CD4-positive, CD25-positive, alpha-beta regulatory T cell (primary cell): ENCODE results near the gene FGF3. TPM values are rescaled to one million over a fixed set of nuclear protein-coding genes. Genes with fewer than 3 reads are reported as not detected.

Experiments used
- ATAC-seq, 2 donors: fragments of 150-1000 bp; cut with Tn5 transposase; one replicate each; pipeline ENCODE4 v1.10.0; 2021; ENCODE audit warnings: low read depth in 2 of 2, moderate number of reproducible peaks in 2 of 2, moderate library complexity in 1 of 2
- DNase-seq, 3 donors: peaks; one replicate each; pipeline versions ENCODE4 v3.0.0 to v3.0.0-alpha.2; 2012 to 2022; ENCODE audit warnings: mixed read lengths in 1 of 3
- H3K27ac ChIP-seq: one replicate; pipeline ENCODE4 v1.7.0; 2013; ENCODE audit warnings: mild to moderate bottlenecking, low read length; ENCODE audit not compliant: insufficient read depth, poor library complexity, severe bottlenecking
- H3K27me3 ChIP-seq: one replicate; pipeline ENCODE4 v1.7.0; 2013; ENCODE audit warnings: low read length; ENCODE audit not compliant: control insufficient read depth, insufficient read depth
- H3K36me3 ChIP-seq: one replicate; pipeline ENCODE4 v1.7.0; 2013; ENCODE audit warnings: mild to moderate bottlenecking, low read length, moderate library complexity; ENCODE audit not compliant: control insufficient read depth, insufficient read depth
- H3K4me1 ChIP-seq: 2 replicates; pipeline ENCODE4 v1.7.0; 2013; ENCODE audit warnings: mild to moderate bottlenecking, low read length; ENCODE audit not compliant: insufficient read depth, control insufficient read depth, poor library complexity, severe bottlenecking
- H3K4me3 ChIP-seq: one replicate; pipeline ENCODE4 v1.7.0; 2013; ENCODE audit warnings: low read depth, mild to moderate bottlenecking, low read length, moderate library complexity
- H3K9me3 ChIP-seq, 2 experiments: 1 replicate in 1 of 2; 2 replicates in 1 of 2; pipeline ENCODE4 v1.7.0; 2013; ENCODE audit warnings: low read length in 2 of 2, mild to moderate bottlenecking in 1 of 2, moderate library complexity in 1 of 2; ENCODE audit not compliant: control insufficient read depth in 2 of 2
- H3K27ac Mint-ChIP-seq, 3 donors: one replicate each; pipeline ENCODE4 v1.8.0; 2020 to 2022; ENCODE audit warnings: mild to moderate bottlenecking in 3 of 3, mixed read lengths in 3 of 3, moderate library complexity in 2 of 3
- H3K27me3 Mint-ChIP-seq: one replicate; pipeline ENCODE4 v1.8.0; 2022; ENCODE audit warnings: mild to moderate bottlenecking, mixed read lengths
- H3K36me3 Mint-ChIP-seq: one replicate; pipeline ENCODE4 v1.8.0; 2020; ENCODE audit warnings: mixed read lengths
- H3K4me1 Mint-ChIP-seq, 4 donors: one replicate each; pipeline ENCODE4 v1.8.0; 2020 to 2022; ENCODE audit warnings: mixed read lengths in 4 of 4, mild to moderate bottlenecking in 1 of 4
- H3K4me3 Mint-ChIP-seq, 4 donors: one replicate each; pipeline ENCODE4 v1.8.0; 2020 to 2022; ENCODE audit warnings: mild to moderate bottlenecking in 4 of 4, mixed read lengths in 4 of 4, moderate library complexity in 3 of 4
- H3K9me3 Mint-ChIP-seq, 7 donors: one replicate each; pipeline ENCODE4 v1.8.0; 2020 to 2022; ENCODE audit warnings: mixed read lengths in 7 of 7, mild to moderate bottlenecking in 3 of 7, moderate library complexity in 2 of 7
- polyA plus RNA-seq, 4 donors: library from polyadenylated mRNA; unstranded; fragments of 300-500 nt; fragmentation: Illumina TruSeq; gene quantifications; one replicate each; pipeline ENCODE4 v1.2.3, GENCODE V29; 2021
- total RNA-seq: library from RNA; stranded (reverse); gene quantifications from one replicate; pipeline ENCODE4 v1.2.3, GENCODE V29; 2022

Gene FGF3
- total and polyA plus RNA-seq, 5 donors from 2014 or later = not detected

DNA sequence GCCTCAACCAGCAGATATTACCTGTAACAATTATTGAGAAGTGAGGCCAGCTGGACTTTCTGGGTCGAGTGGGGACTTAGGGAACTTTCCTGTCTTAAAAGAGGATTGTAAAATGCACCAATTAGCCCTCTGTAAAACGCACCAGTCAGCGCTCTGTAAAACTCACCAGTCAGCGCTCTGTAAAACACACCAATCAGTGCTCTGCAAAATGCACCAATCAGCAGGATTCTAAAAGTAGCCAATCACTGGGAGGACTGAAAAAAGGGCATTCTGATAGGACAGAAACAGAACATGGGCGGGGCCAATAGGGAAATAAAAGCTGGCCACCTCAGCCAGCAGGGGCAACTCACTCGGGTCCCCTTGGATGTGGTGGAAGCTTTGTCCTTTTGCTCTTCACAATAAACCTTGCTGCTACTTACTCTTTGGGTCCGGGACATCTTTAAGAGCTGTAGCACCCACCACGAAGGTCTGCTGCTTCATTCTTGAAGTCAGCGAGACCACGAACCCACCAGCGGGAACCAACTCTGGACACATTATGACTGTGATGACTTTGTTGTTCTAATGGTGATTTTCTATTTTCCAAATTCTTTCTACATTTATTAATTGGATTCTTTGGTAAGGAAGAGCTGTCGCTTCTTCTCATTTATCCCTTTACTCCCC is 40.2 kb upstream of the FGF3 start:
- Histone ChIP-seq H3K4me1 (no peaks in the 10 kb centered on the region), H3K9me3 (no peaks in the 10 kb centered on the region), H3K27ac (no peak overlapping the region), H3K36me3 (no peaks in the 10 kb centered on the region), H3K27me3 (peaks cover 4% of the 10 kb centered on the region), H3K4me3 (no peak overlapping the region)
- peaks cover 31% of the 10 kb centered on the region for H3K27me3 Mint-ChIP-seq
- H3K4me3 Mint-ChIP-seq = no peak overlapping the region
- no peak for ATAC-seq
- no peaks in the 10 kb centered on the region for H3K36me3 Mint-ChIP-seq
- no peak overlapping the region for H3K27ac Mint-ChIP-seq
- H3K9me3 Mint-ChIP-seq = peaks cover 0 to 2% (median 0%) of the 10 kb centered on the region in 7 donors
- DNase-seq = no peak
- no peaks in the 10 kb centered on the region for H3K4me1 Mint-ChIP-seq

DNA sequence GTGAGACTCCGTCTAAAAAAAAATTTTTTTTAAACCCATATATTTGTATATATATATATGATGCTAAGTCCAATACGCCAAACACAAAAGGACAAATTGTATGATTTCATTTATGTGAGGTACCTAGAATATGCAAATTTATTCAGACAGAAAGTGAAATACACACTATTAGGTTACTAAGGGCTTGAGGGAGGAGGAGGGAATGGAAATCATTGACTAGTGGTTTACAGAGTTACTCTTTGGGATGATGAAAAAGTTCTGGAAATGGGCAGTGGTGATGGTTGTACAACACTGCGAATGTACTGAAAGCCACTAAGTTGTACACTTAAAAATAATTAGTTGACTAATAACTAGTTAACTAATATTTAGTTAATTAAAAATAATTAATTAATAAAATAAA is 36.2 kb upstream of the FGF3 start:
- H3K4me1 Mint-ChIP-seq = no peaks in the 10 kb centered on the region
- DNase-seq = no peak
- H3K27me3 Mint-ChIP-seq = peaks cover 24% of the 10 kb centered on the region
- no peak overlapping the region for H3K27ac Mint-ChIP-seq
- peaks cover 7% of the 10 kb centered on the region for H3K27me3 ChIP-seq
- no peak overlapping the region for H3K4me3 Mint-ChIP-seq
- peaks cover 0 to 5% (median 2%) of the 10 kb centered on the region in 7 donors for H3K9me3 Mint-ChIP-seq
- no peaks in the 10 kb centered on the region for H3K36me3 ChIP-seq
- no peak overlapping the region for H3K27ac ChIP-seq
- no peak for ATAC-seq
- no peaks in the 10 kb centered on the region for H3K4me1 ChIP-seq
- peaks cover 5 to 9% of the 10 kb centered on the region in 2 experiments for H3K9me3 ChIP-seq
- H3K36me3 Mint-ChIP-seq = no peaks in the 10 kb centered on the region
- H3K4me3 ChIP-seq = no peak overlapping the region

DNA sequence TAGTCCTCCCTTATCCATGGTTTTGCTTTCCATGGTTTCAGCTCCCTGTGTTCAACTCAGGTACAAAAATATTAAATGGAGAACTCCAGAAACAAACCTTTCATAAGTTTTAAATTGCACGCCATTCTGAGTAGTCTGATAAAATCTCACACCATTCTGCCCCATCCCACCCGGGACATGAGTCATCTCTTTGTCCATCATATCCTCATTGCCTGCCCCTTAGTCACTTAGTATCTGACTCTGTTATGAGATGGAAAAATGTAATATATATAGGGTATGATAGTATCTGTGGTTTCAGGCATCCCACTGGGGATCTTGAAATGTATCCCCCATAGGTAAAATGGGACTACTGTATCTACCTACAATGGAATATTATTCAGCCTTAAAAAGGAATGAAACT is 35.5 kb upstream of the FGF3 start:
- Histone ChIP-seq H3K27me3 (peaks cover 7% of the 10 kb centered on the region), H3K27ac (no peak overlapping the region), H3K4me1 (no peaks in the 10 kb centered on the region), H3K9me3 (peaks cover 5 to 9% of the 10 kb centered on the region in 2 experiments), H3K4me3 (no peak overlapping the region), H3K36me3 (no peaks in the 10 kb centered on the region)
- Mint-ChIP-seq H3K9me3 (peaks cover 0 to 5% (median 2%) of the 10 kb centered on the region in 7 donors), H3K4me3 (no peak overlapping the region), H3K27me3 (peaks cover 31% of the 10 kb centered on the region), H3K4me1 (no peaks in the 10 kb centered on the region), H3K27ac (no peak overlapping the region), H3K36me3 (no peaks in the 10 kb centered on the region)
- ATAC-seq (no peak), DNase-seq (no peak)

DNA sequence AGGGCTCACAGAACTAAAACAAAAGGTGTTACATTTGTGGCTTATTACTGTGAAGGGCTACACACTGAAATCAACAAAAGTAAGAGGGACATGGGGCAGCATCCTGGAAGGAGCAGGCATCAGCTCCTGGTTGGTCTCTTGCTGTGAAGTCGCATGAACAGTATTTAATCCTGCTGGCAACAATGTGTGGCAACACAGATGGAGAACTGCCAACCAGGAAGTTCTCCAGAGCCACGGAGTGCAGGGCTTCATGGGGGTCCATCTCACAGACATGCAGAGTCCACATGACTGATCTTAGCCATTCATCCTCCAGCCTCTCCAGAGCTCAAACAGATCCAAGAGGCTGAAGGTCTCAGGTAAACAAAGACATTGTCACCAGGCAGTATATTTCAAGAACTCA is 32.8 kb upstream of the FGF3 start:
- DNase-seq (no peak), ATAC-seq (no peak)
- Mint-ChIP-seq H3K36me3 (no peaks in the 10 kb centered on the region), H3K4me3 (no peak overlapping the region), H3K27ac (no peak overlapping the region), H3K9me3 (peaks cover 0 to 5% (median 4%) of the 10 kb centered on the region in 7 donors), H3K27me3 (peaks cover 29% of the 10 kb centered on the region), H3K4me1 (no peaks in the 10 kb centered on the region)
- Histone ChIP-seq H3K4me3 (no peak overlapping the region), H3K9me3 (peaks cover 5 to 9% of the 10 kb centered on the region in 2 experiments), H3K36me3 (no peaks in the 10 kb centered on the region), H3K4me1 (no peaks in the 10 kb centered on the region), H3K27ac (no peak overlapping the region), H3K27me3 (peaks cover 5% of the 10 kb centered on the region)

DNA sequence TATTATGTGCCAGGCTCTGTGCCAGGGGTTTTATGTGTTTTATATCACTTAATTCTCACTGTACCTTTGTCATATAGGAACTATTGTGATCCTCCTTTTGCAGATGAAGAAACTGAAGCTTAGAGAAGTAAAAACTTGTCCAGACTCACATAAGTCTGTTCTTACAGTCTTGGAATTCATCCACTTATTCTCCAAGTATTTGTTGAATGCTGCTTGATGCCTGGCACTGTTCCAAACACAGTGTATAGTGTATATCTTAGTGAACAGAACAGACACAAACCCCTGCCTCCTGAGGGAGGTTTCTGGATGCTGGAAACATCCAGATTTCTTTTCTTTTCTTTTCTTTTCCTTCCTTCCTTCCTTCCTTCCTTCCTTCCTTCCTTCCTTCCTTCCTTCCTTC is 29.0 kb upstream of the FGF3 start:
- Mint-ChIP-seq H3K9me3 (peaks cover 0 to 5% (median 2%) of the 10 kb centered on the region in 7 donors), H3K27me3 (peaks cover 14% of the 10 kb centered on the region), H3K27ac (no peak overlapping the region), H3K36me3 (no peaks in the 10 kb centered on the region), H3K4me1 (no peaks in the 10 kb centered on the region), H3K4me3 (no peak overlapping the region)
- Histone ChIP-seq H3K4me3 (no peak overlapping the region), H3K36me3 (no peaks in the 10 kb centered on the region), H3K9me3 (peaks cover 5 to 7% of the 10 kb centered on the region in 2 experiments), H3K27ac (no peak overlapping the region), H3K4me1 (no peaks in the 10 kb centered on the region), H3K27me3 (peaks cover 3% of the 10 kb centered on the region)
- DNase-seq = no peak
- no peak for ATAC-seq

DNA sequence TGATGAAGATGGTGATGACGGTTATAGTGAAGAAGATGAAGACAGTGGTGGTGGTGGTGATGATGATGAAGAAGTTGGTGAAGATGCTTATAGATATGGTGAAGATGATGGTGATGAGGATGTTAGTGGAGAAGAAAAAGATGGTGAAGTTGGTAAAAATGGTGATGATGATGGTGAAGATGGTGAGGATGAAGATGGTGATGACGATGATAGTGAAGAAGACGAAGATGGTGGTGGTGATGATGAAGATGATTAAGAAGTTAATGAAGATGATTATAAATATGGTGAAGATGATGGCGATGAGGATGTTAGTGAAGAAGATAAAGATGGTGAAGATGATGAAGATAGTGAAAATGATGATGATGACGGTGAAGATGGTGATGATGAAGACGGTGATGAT is 25.2 kb upstream of the FGF3 start:
- no peaks in the 10 kb centered on the region for H3K4me1 ChIP-seq
- ATAC-seq (no peak), DNase-seq (no peak)
- Mint-ChIP-seq H3K27me3 (peaks cover 5% of the 10 kb centered on the region), H3K27ac (no peak overlapping the region), H3K4me1 (no peaks in the 10 kb centered on the region), H3K4me3 (no peak overlapping the region), H3K9me3 (peaks cover 0 to 2% (median 0%) of the 10 kb centered on the region in 7 donors), H3K36me3 (no peaks in the 10 kb centered on the region)
- no peaks in the 10 kb centered on the region for H3K9me3 ChIP-seq
- H3K4me3 ChIP-seq = no peak overlapping the region
- H3K27ac ChIP-seq = no peak overlapping the region
- no peaks in the 10 kb centered on the region for H3K36me3 ChIP-seq
- H3K27me3 ChIP-seq = no peaks in the 10 kb centered on the region

DNA sequence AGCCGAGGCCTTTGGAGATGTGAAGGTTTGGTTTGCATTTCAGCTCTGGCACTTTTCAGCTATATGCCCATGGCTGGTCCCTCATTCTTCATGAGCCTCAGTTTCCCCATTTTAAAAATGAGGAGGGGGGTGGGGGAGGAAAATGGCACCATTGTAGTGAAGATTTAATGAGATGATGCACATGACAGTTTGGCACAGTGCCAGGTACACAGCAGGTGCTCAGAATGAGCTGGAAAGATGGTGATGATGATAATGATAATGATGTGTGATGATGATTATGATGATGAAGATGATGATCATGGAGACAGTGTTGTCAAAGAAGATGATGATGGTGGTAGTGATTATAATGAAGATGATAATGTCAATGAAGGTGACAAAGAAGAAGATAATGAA is 24.3 kb upstream of the FGF3 start:
- Mint-ChIP-seq H3K36me3 (no peaks in the 10 kb centered on the region), H3K4me1 (no peaks in the 10 kb centered on the region), H3K27me3 (peaks cover under 1% of the 10 kb centered on the region), H3K9me3 (no peaks in the 10 kb centered on the region), H3K4me3 (no peak overlapping the region), H3K27ac (no peak overlapping the region)
- H3K27me3 ChIP-seq = no peaks in the 10 kb centered on the region
- H3K9me3 ChIP-seq = no peaks in the 10 kb centered on the region
- no peak overlapping the region for H3K27ac ChIP-seq
- H3K4me3 ChIP-seq = no peak overlapping the region
- ATAC-seq = no peak
- DNase-seq = no peak
- no peaks in the 10 kb centered on the region for H3K36me3 ChIP-seq
- no peaks in the 10 kb centered on the region for H3K4me1 ChIP-seq

DNA sequence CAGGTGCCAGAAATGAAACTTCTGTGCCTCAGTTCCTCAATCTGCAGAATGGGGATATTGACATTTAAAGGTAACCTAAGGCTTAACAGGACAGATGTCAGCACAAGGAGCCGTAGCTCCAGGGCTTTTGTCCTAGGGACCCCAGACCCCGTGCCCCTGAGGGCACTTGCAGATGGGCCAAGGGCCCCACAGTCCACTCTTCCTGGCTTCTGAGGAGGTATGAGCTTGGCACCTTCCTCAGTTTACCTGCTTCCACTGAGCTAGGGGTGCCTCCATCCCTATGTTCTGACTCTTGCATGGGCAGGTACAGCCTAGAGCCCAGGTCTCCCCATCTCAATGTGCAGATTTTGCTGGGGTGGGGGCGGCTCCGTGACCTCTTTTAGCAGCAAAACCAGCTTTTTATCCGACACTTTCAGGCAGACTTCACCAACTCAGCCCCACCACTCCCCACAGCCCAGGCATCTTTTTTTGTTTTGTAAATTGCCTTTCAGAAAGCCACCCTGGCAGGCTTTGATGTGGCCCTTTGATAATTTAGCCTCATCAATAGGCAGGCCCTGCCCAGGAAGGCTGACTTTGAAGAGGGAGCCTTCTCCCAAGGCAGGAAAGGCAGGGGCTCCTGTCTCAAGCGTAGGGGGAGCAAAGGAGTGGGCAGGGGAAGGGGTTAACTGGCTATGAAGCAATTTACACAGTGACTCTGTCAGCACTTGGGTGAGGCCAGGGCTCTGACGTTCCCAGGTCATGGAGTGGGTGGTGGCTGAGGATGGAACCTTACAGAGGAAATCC is 23.7 kb upstream of the FGF3 start:
- ATAC-seq (no peak), DNase-seq (no peak)
- H3K36me3 ChIP-seq = no peaks in the 10 kb centered on the region

More for the DNA sequence above, 23.7 kb upstream of the FGF3 start:
- Histone ChIP-seq H3K9me3 (no peaks in the 10 kb centered on the region), H3K4me3 (no peak overlapping the region), H3K27ac (no peak overlapping the region), H3K4me1 (no peaks in the 10 kb centered on the region), H3K27me3 (no peaks in the 10 kb centered on the region)
- Mint-ChIP-seq H3K27ac (no peak overlapping the region), H3K9me3 (no peaks in the 10 kb centered on the region), H3K36me3 (no peaks in the 10 kb centered on the region), H3K27me3 (no peaks in the 10 kb centered on the region), H3K4me3 (no peak overlapping the region), H3K4me1 (no peaks in the 10 kb centered on the region)
